G401.6 (cell line): Measurements from ENCODE around the gene DNAH10.
"Not testable (repeated sequence)": the region's sequence is repeated elsewhere in the genome, so short reads cannot be mapped to it uniquely, and the experiment has no call there.

Source experiments
- FAIRE-seq: peaks from 2 replicates; lab custom pipeline; 2012; peaks lifted over from hg19 to GRCh38; lab: Jason Lieb, UNC

Gene DNAH10

GRCh38 chr12:123936471-123936870 is 174.4 kb downstream of the DNAH10 start:
- FAIRE-seq: no peak

GRCh38 chr12:123936956-123937706 is 175.0 kb downstream of the DNAH10 start:
- no peak for FAIRE-seq

GRCh38 chr12:123937707-123938591 is 175.8 kb downstream of the DNAH10 start:
- FAIRE-seq: no peak

- FAIRE-seq: no peak
These were observed 176.8 kb downstream of the DNAH10 start for GRCh38 chr12:123938679-123939480.

- no peak for FAIRE-seq
These were observed 177.9 kb downstream of the DNAH10 start for GRCh38 chr12:123939716-123940626.

- FAIRE-seq: no peak
These were observed 178.5 kb downstream of the DNAH10 start for GRCh38 chr12:123940627-123940966.

- FAIRE-seq: no peak
These were observed 178.9 kb downstream of the DNAH10 start for GRCh38 chr12:123941000-123941399.

- no peak for FAIRE-seq
These were observed 179.6 kb downstream of the DNAH10 start for GRCh38 chr12:123941624-123942237.

- no peak for FAIRE-seq
These were observed 180.1 kb downstream of the DNAH10 start for GRCh38 chr12:123942238-123942653.

GRCh38 chr12:123942911-123943648 is 181.0 kb downstream of the DNAH10 start:
- FAIRE-seq: no peak

- no peak for FAIRE-seq
These were observed 181.7 kb downstream of the DNAH10 start for GRCh38 chr12:123943816-123944215.

- FAIRE-seq: no peak
These were observed 182.6 kb downstream of the DNAH10 start for GRCh38 chr12:123944696-123945095.

GRCh38 chr12:123945287-123946151 is 183.4 kb downstream of the DNAH10 start:
- FAIRE-seq: no peak

- FAIRE-seq: no peak
These were observed 184.0 kb downstream of the DNAH10 start for GRCh38 chr12:123946152-123946515.

GRCh38 chr12:123946516-123947505 is 184.7 kb downstream of the DNAH10 start:
- not testable (repeated sequence) for FAIRE-seq

GRCh38 chr12:123947531-123947930 is 185.4 kb downstream of the DNAH10 start:
- not testable (repeated sequence) for FAIRE-seq

- no peak for FAIRE-seq
These were observed 186.3 kb downstream of the DNAH10 start for GRCh38 chr12:123948401-123948795.
